Activated CD8-positive, alpha-beta memory T cell treated with anti-CD3 and anti-CD28 coated beads for 24 hours (primary cell): ENCODE results near the gene ABCA3.

Experiments
- DNase-seq: peaks from one replicate; pipeline ENCODE4 v3.0.0-alpha.2; 2020

ABCA3 gene

GRCh38 chr16:2308089-2308962 is 32.2 kb downstream of the ABCA3 start:
- no peak for DNase-seq

- no peak for DNase-seq
Observed at GRCh38 chr16:2299915-2300192, 40.7 kb downstream of the ABCA3 start.

DNA sequence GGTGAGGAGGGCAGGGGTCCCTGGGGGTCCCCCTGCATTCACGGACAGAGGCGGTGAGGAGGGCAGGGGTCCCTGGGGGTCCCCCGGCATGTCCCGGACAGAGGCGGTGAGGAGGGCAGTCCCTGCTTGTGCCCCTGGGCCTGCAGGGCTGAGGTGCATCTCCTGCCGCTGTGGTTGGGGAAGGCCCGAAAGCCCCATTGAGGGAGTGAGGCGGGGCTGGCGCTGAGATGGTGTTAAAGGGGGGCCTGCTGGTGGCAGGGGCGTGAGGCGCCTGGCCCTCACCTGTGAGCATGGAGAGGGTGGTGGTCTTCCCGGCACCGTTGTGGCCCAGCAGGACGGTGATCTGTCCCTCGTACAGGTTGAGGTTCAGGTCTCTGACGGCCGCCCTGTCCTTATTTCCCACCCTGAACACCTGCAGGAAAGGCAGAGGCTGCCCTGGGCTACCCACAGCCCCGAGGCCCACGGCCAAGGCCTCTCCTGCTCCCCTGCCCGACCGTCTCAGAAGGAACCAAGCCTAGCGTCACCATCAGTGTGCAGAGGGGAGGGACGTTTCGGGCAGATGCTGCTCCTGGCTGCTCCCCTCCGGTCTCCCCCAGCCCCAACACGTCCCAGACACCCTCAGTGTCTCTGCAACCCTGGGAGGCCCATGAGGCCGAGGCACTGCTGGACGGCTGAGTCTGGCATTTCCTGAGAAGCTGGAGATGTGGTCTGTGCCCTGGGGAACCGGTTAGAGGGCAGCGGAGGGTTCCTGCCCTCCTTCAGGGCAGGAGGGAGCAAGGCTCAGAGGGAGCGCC is 41.2 kb downstream of the ABCA3 start:
- DNase-seq: no peak

GRCh38 chr16:2298621-2299020 is 41.9 kb downstream of the ABCA3 start:
- DNase-seq: no peak

- DNase-seq: no peak
Observed at GRCh38 chr16:2297506-2297860, 43.0 kb downstream of the ABCA3 start.

DNA sequence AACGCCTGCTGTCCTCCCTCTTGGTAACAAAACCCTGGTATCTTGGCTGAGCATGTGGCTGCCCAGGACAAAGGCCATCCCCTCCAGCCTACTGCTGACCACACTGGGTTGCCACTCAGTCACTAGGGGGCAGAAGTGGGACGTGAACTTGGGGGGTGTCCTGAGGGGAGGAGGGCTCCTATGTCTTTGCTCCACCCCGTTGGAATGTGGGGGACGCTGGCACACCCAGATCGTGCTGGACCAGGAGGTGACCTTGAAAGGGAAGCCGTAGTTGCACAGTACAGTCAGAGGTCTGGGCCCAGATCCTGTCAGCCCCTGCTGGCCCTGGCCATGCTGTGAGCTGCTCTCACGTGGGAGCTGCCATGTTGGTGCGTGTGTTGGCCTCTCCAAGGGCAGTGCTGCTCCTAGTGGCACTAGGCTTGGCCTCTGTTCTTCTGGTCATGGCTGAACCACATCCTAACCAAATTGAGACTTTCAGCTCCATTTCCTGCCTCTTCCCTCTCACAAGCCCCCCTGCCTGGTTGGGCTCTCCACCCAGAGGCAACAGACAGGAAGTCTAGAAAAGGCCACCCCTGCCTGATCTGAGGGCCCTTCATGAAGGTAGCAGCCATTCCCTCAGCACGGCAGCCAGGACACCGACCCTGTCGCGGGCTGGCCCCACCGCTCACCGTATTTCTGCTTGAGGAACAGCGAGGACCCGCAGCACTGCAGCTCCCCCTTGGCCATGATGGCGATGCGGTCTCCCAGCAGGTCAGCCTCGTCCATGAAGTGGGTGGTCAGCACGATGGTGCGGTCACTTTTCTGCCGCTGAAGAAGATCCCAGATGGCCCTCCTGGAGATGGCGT is 43.6 kb downstream of the ABCA3 start:
- DNase-seq: no peak

DNA sequence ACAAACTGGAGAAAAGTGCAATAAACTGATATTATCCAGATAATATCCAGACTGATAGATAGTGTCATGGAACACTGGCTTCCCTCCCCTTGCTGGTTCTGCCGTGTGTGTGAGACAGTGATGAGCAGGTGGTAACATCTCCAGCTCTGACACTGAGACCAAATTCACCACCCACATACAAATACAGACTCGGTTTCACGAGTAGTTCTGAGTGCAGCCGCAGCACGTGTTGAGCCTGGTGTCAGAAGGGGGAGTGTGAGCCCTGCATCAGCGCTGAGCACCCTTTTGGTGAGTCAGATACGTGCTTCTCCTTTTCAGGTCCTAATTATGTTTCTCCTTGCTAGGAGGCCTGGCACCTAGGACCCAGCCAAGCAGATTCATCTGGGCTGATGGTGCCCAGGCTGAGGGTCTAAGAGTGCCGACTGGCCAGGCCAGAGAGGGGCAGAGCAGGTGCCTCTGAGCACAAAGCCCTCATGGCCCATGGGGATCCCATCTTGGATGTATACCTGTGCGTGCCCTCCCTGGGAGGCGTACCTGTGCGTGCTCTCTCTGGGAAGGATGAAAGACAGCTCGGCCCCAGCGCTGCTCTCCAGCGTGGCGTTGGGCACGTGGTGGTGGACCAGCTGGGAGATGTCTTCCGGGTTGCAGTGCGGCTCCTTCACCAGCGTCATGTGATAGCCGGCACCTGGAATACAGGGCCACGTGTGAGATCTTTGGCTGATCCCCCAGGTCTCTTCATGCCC is 45.3 kb downstream of the ABCA3 start:
- DNase-seq: no peak

GRCh38 chr16:2292221-2292620 is 48.3 kb downstream of the ABCA3 start:
- DNase-seq: no peak

GRCh38 chr16:2289282-2289681 is 51.2 kb downstream of the ABCA3 start:
- no peak for DNase-seq

GRCh38 chr16:2288726-2289125 is 51.8 kb downstream of the ABCA3 start:
- no peak for DNase-seq

DNA sequence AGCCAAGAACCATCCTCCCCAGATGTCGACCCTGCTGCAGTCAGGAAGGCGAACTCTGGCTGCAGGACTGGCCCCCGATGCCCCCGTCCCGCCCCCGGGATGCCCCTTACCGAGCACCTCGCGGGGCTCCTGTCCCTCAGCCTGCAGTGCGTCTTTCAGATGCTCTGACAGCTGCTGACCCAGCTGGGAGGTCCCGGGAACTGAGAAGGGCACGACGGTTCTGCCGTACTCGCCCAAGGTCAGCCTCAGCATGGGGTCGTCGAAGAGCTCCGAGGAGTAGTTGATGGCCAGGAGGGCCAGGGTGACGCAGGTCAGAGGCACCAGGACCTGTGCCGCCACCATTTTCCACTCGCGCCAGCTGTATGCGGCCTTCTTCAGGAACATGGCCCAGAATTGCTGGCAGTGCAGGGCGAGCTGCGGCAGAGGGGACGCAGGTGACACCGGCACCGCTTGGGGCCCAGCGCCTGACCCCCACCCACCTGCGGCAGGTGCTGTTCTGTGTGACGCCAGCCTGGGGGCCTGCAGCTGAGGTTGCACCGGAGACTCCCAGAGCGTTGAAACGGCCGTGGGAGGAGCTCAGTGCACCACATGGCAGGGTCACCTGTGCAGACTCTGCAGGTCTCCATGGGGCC is 52.5 kb downstream of the ABCA3 start:
- DNase-seq: no peak

DNA sequence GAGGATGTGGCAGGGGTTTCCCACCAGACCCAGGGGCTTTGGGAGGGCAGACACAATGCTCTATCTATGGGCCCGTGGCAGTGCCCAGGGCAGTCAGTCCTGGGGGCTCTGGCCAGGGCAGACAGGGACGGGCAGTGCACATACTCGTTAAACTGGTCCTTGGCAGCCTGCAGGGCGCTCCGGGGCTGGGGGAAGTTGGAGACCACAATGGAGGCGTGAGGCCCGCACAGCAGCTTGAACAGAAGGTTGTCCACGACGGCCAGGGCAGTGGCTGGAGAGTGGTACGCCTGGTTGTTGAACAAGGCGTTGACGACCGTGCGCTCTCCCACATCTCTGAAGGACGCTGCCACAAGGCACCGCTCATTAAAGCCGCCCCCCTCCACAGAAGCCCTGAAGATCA is 54.0 kb downstream of the ABCA3 start:
- DNase-seq: no peak

- DNase-seq: no peak
Observed at GRCh38 chr16:2285731-2286191, 54.8 kb downstream of the ABCA3 start.

GRCh38 chr16:2284797-2285576 is 55.5 kb downstream of the ABCA3 start:
- DNase-seq: no peak

DNA sequence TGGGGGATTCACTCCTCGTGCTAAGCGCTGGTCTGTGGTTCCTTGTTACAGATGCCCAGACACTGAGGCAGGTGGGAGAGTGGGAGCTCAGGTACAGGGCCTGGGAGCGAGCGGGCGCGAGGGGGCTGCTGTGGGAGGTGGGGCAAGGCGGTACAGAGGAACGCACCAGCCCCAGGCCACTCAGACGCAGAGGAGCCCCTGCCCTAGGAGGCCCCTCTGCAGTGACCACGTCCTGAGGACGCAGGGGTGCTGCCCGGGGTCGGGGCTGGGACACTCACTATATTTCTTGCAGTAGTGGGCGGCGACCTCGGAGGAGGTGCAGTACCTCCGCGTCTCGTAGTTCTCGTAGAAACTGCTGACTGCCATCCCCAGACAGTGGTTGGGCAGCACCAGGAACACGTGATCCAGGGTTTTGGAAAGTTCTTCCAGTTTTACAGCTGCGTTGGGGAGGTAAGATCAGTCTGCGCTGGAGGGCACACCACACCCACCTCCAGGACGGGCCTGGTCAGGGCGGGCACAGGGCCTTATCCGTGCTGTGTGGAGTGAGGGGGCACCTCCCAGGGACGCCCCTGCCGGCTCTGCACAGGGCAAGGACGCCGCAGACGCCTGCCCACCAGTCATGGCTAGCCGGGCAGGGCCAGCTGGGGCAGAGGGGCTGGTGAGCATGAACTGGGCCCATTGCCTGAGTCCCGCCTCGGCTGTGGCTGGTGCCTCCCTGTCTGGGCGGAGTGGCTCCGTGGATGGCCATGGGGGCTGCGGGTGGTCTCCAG is 56.3 kb downstream of the ABCA3 start:
- no peak for DNase-seq

DNA sequence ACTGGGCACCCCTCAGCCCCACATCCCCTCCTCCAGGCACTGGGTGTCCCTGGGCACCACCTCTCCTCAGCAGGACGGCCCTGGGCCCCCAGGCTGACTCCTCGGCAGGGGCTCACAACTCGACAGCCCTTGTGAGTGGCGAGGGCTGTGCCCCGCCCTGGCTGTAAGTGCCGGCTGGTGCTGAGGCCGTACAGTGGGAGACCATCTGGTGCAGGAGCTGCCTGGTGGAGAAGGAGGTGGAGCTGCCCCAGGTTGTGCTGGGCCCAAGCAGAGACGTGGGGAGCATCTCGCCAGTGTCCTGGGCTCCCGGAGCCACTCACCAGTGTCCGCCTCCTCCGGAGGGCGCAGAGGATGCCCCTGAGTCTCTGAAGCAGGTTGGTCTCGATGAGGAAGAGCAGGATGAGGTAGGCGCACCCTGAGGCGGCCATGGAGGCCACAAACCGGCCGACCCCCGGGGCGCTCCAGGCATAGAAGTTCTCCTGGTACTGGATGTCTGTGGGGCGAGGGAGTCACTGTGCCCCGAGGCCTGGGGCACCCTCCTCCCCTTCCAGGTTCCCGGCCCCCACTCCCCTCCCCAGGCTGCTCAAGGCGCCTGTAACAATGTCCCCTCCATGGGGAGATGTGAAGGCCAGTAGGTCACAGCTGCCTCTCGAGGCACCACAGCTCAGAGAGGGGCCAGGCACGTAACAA is 57.5 kb downstream of the ABCA3 start:
- no peak for DNase-seq

DNA sequence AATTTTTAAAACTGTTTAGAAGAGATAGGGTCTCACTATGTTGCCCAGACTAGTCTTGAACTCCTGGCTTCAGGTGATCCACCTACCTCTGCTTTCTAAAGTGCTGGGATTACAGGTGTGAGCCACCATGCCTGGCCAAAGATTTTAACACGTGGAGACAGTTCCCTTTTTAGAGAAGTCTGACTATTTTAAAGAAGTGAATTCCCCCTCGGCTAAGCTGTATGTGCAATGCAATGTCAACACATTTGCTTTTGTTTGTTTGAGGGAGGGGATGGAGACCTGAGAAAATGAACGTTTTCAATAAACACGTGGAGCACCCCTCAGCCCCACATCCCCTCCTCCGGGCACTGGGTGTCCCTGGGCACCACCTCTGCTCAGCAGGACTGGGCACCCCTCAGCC is 58.3 kb downstream of the ABCA3 start:
- DNase-seq: no peak

- DNase-seq: no peak
Observed at GRCh38 chr16:2280981-2281542, 59.5 kb downstream of the ABCA3 start.

DNA sequence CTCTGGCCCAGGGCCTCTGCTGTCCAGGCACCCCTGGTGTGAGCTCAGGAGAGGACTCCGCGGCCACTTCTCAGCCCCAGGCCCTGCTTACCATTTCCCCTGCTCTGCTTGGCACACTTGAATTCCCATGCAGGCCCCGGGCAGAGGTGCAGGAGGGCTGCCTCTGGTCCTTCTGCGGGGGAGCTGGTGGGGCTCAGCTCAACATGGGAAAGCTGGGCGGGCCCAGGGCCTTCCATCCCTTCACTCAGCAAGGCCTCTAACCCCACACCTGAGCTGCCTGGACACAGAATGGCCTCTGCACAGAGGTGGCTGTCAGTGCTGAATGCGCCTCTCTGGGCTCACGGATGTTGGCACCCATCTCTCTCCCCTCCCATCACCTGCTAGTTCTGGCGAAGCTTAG is 60.1 kb downstream of the ABCA3 start:
- DNase-seq: no peak
